Activated CD4-positive, alpha-beta T cell treated with anti-CD3 and anti-CD28 coated beads, Interleukin-2, amount 50 U/mL, for 4 hours (primary cell): Measurements from ENCODE around the gene ZNF319.

ENCODE experiments used
- DNase-seq, 2 experiments: peaks; one replicate each; pipeline ENCODE4 v3.0.0-alpha.2; 2020

ZNF319 gene

GRCh38 chr16:57951204-57951960 lies 49.1 kb downstream of the ZNF319 start:
- DNase-seq: no peak

- no peak for DNase-seq
These were observed 50.1 kb downstream of the ZNF319 start for GRCh38 chr16:57950382-57950781.

GRCh38 chr16:57949595-57950238 lies 50.8 kb downstream of the ZNF319 start:
- DNase-seq: no peak

GRCh38 chr16:57949013-57949412 lies 51.5 kb downstream of the ZNF319 start:
- DNase-seq: no peak

- DNase-seq: no peak
These were observed 52.4 kb downstream of the ZNF319 start for GRCh38 chr16:57948027-57948426.

GRCh38 chr16:57947261-57947660 lies 53.2 kb downstream of the ZNF319 start:
- no peak for DNase-seq

- no peak for DNase-seq
These were observed 54.2 kb downstream of the ZNF319 start for GRCh38 chr16:57946181-57946801.

GRCh38 chr16:57945740-57946138 lies 54.7 kb downstream of the ZNF319 start:
- no peak for DNase-seq

- no peak for DNase-seq
These were observed 55.3 kb downstream of the ZNF319 start for GRCh38 chr16:57944970-57945739.
